ENCODE data around the gene SPATA31E1. TPM values are rescaled to one million over a fixed set of nuclear protein-coding genes. Genes with fewer than 3 reads are reported as not detected.

SPATA31E1 gene
- polyA plus RNA-seq, 1 donor (not counting 4 experiments of a cell fraction or from before 2014, with no cell fraction given), result not detected

- H2AFZ ChIP-seq (ENCODE audit: control insufficient read depth, low read length), result no peak overlapping the region
- TF ChIP-seq EZH2 (IDR thresholded peaks at IDR 0.05; ENCODE audit: low read length) (no peak), CTCF (optimal IDR thresholded peaks at IDR 0.05 in 1 of 3, IDR thresholded peaks at IDR 0.05 in 1 of 3, conservative IDR thresholded peaks at IDR 0.05 in 1 of 3; ENCODE audit: extremely low read depth in 1 of 3, insufficient read depth in 2 of 3, low read length in 3 of 3) (no peak)
- DNase-seq (ENCODE audit: low read depth, low spot score), result no peak
- H3K4me1 ChIP-seq (ENCODE audit: control insufficient read depth, extremely low read depth, insufficient read depth, low read length), result no peaks in the 10 kb centered on the region
- H3K9me3 ChIP-seq (ENCODE audit: control insufficient read depth, low read depth, low read length), result no peaks in the 10 kb centered on the region
- dilution Hi-C loops (cut with MboI; ENCODE audit: extremely low pct_ligation_motif_present, low sequenced_read_pairs), result no loop called here
- H3K9ac ChIP-seq (ENCODE audit: control insufficient read depth, extremely low read depth, insufficient read depth, low read length), result no peak overlapping the region
- no peaks in the 10 kb centered on the region for H3K27me3 ChIP-seq (ENCODE audit: control insufficient read depth, extremely low read depth, insufficient read depth, low read length)
- FAIRE-seq, result no peak
- H3K9me1 ChIP-seq (ENCODE audit: control insufficient read depth, extremely low read depth, insufficient read depth, low read length), result no peaks in the 10 kb centered on the region
- no peak overlapping the region for H3K4me3 ChIP-seq (ENCODE audit: control insufficient read depth in 2 of 3, extremely low read depth in 1 of 3, insufficient read depth in 2 of 3, low read depth in 1 of 3, low read length in 3 of 3)
- H3K4me2 ChIP-seq (ENCODE audit: control insufficient read depth, extremely low read depth, insufficient read depth, low read depth, low read length), result no peak overlapping the region
- no peak overlapping the region for H3K27ac ChIP-seq (ENCODE audit: control insufficient read depth, insufficient read depth, low read length)
- no peaks in the 10 kb centered on the region for H3K36me3 ChIP-seq (ENCODE audit: control insufficient read depth in 2 of 2, extremely low read depth in 1 of 2, insufficient read depth in 2 of 2, low read length in 2 of 2)
- no peaks in the 10 kb centered on the region for H4K20me1 ChIP-seq (ENCODE audit: control insufficient read depth, extremely low read depth, insufficient read depth, low read length)
- H3K79me2 ChIP-seq (ENCODE audit: control insufficient read depth, insufficient read depth, low read length), result no peaks in the 10 kb centered on the region
Measured at GRCh38 chr9:87853876-87854579, 28.6 kb upstream of the SPATA31E1 start.

DNA sequence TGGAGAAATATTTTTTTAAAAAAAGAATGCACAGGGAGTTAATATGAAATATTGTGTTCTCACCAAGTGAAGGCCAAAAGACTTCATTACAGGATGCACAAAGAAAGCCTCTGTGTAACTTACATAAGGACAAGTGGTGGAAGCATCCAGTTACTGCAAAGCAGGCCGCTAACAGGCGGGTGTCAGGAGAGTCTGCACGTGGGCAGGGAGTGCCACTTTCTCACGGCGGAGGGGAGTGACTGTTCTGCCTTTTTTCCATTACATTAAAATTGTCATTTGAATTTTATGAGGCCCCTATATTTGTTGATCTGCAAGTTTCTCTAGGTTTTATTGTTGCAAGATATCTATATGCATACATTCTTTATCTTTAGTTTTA lies 28.1 kb upstream of the SPATA31E1 start:
- no peak overlapping the region for H3K4me3 ChIP-seq (ENCODE audit: control insufficient read depth in 2 of 3, extremely low read depth in 1 of 3, insufficient read depth in 2 of 3, low read depth in 1 of 3, low read length in 3 of 3)
- DNase-seq (ENCODE audit: low read depth, low spot score) (no peak), FAIRE-seq (no peak)
- H3K9ac ChIP-seq (ENCODE audit: control insufficient read depth, extremely low read depth, insufficient read depth, low read length), result no peak overlapping the region
- no peaks in the 10 kb centered on the region for H4K20me1 ChIP-seq (ENCODE audit: control insufficient read depth, extremely low read depth, insufficient read depth, low read length)
- no peaks in the 10 kb centered on the region for H3K36me3 ChIP-seq (ENCODE audit: control insufficient read depth in 2 of 2, extremely low read depth in 1 of 2, insufficient read depth in 2 of 2, low read length in 2 of 2)
- no peaks in the 10 kb centered on the region for H3K27me3 ChIP-seq (ENCODE audit: control insufficient read depth, extremely low read depth, insufficient read depth, low read length)
- H2AFZ ChIP-seq (ENCODE audit: control insufficient read depth, low read length), result no peak overlapping the region
- TF ChIP-seq EZH2 (IDR thresholded peaks at IDR 0.05; ENCODE audit: low read length) (no peak), CTCF (optimal IDR thresholded peaks at IDR 0.05 in 1 of 3, IDR thresholded peaks at IDR 0.05 in 1 of 3, conservative IDR thresholded peaks at IDR 0.05 in 1 of 3; ENCODE audit: extremely low read depth in 1 of 3, insufficient read depth in 2 of 3, low read length in 3 of 3) (no peak)
- dilution Hi-C loops (cut with MboI; ENCODE audit: extremely low pct_ligation_motif_present, low sequenced_read_pairs), result no loop called here
- no peaks in the 10 kb centered on the region for H3K9me1 ChIP-seq (ENCODE audit: control insufficient read depth, extremely low read depth, insufficient read depth, low read length)
- H3K4me2 ChIP-seq (ENCODE audit: control insufficient read depth, extremely low read depth, insufficient read depth, low read depth, low read length), result no peak overlapping the region
- H3K27ac ChIP-seq (ENCODE audit: control insufficient read depth, insufficient read depth, low read length), result no peak overlapping the region
- no peaks in the 10 kb centered on the region for H3K79me2 ChIP-seq (ENCODE audit: control insufficient read depth, insufficient read depth, low read length)
- no peaks in the 10 kb centered on the region for H3K4me1 ChIP-seq (ENCODE audit: control insufficient read depth, extremely low read depth, insufficient read depth, low read length)
- no peaks in the 10 kb centered on the region for H3K9me3 ChIP-seq (ENCODE audit: control insufficient read depth, low read depth, low read length)
